GM21576 (cell line): Measurements from ENCODE around the gene CENPX.

ENCODE experiments used
- ATAC-seq: cut with Tn5 transposase; IDR thresholded peaks from one replicate; pipeline ENCODE4 v1.9.1; 2021; ENCODE audit warnings: mild to moderate bottlenecking, moderate library complexity; ENCODE audit not compliant: unreplicated experiment

Gene CENPX

DNA sequence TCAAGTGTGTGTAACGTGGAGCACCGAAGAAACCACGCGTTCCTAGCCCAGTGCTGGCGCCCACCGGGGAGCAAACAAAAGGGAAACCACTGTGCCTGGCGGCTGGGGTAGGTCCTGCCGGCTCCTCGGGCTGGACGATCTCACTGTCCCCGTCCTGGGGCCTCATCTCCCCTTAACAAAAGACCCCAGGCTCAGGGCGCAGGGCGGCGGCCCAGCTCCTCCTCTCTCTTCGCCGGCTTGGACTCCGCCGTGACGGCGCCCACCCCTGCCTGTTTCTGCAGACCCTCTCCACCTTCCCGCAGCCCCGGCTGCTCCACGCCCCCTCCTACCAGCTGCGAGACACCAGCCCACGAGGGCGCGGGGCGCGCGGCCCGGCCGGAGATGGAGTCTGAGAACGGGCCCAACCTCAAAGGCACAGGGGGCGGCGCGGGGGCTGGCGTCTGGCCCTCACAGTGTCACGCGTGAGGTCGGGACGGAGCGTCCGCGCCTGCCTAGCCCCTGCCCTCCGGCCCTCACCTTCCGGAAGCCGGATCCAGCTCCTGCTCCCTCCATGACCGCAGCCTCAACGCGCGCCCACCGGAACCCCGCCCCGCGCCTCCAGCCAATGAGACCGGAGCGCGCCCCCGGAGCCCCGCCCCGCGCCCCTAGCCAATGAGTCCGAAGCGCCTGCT lies at the start of gene CENPX:
Gene CENPX, minus strand, starts transcription at position 569 of the 671 bp plus-strand sequence. Its CDS starts 17 bp downstream, at position 552.
- ATAC-seq, result no peak

DNA sequence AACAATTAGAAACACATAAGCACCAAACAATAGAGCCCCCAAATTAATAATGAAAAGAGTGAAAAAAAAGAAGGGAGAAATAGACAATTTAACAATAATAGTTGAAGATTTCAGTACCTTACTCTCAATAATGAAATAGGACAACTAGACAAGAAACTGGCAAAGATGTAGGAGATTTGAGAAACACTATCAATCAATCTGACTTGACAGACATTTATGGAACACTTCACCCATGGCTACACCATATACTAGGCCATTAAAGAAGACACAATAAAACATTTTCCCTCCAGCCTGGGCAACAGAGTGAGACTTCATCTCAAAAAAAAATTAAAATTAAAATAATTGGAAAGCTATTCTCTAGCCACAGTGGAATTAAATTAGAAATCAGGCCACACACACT lies 47.9 kb upstream of the CENPX start:
- no peak for ATAC-seq

DNA sequence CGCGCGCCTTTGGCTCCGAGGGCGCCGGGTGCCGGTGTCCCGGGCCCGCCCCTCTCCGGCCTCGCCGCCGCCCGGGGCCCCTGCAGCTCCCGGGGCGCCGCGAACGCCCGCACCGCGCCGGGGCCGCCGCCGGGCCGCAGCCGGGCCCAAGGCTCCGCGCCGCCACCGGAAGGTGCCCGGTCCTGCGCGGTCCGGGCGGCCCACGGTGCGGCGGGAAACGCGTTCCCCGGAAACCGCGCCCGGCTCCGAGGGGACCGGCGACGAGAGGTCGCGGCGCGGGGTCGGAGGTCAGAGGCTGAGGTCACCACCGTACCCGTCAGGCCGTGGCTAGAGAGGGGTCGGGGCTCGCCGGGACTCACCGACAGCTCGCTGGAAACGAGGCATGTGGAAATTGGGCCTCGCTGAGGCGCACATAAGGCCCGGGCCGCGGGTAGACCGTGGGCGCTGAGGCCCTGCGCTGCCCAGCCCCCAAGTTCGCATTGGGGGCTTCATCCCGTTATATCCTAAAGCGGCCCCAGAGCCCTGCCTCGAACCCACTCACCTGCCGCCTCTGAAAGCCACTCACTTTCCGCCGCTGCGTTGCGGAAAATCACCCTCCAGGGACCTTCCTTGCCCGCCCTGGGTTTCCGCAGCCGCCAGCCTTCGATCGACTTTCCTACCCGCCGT lies 43.1 kb upstream of the CENPX start, which contains the start of gene DUS1L:
Gene DUS1L, minus strand, starts transcription at position 167 of the 666 bp plus-strand sequence. CDS start 745 bp downstream, outside the sequence.
- ATAC-seq, result peak; percentile 61

DNA sequence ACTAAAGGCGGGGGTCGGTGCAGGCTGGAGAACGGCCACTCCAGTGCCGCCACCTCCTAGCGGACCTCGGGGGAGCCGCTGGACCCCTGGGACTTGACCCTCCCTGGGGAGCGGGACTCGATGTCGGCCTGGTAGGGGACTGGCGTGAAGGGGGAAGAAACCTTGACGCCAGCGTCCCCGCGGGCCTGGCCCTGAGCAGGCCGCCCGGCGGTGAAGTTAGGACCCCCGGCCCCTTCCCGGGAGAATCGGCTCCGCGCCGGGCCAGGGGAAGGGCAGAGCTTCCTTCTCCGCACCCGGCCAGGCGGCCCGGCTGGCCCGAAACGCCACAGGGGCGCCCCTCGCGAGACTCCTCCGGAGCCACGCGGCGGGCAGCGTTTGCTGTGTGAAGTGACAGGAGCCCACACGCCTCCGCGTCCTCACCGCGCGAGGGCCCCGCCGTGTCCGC lies 42.5 kb upstream of the CENPX start:
- ATAC-seq, result no peak

- ATAC-seq, result no peak
These were observed 41.9 kb upstream of the CENPX start for GRCh38 chr17:82064433-82065192.

GRCh38 chr17:82063424-82064415 lies 41.0 kb upstream of the CENPX start:
- ATAC-seq, result no peak

- ATAC-seq, result no peak
These were observed 40.3 kb upstream of the CENPX start for GRCh38 chr17:82062984-82063368.

DNA sequence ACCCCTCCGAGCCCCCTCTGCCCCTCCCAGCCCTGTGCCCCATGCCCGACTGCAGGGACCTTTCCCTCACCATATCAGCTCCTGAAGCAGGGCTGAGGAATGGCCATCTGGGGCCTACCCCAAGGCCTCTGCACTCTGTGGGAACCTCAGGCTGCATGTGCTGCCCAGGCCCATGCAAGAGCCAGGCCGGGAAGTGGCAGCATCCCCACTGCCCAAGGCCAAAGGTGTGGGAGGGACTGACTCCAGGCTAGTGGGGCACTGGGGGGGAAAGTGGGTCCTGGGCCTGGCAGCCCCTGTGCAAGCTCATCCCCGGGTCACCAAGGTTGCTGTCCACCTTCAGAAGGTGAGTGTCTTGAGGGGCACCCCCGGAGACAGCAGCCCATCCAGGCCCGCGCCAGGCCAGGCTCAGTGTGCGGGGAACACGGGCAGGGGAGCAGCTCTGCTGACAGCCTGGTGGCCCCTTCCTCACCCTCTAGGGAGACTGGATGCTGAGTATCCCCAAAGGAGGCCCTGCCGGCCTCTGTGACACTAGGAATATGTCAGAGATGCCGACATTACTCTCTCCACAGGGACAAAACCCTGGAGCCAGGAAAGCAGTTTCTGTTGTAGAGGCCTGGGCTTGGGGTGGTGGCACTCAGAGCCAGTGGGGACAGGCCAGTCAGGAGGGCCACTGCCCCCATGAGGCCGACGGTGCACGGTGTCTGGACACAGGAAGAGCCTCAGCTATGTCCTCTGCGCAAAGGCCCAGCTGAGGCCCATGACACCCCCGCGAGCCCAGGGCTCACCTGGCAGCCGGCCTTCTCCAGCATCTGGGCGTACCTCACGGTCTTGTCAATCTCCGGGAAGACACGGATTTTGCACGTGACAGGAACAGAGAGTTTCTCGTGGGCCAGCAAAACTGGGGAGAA lies 39.7 kb upstream of the CENPX start:
- ATAC-seq, result no peak

GRCh38 chr17:82061047-82061925 lies 38.6 kb upstream of the CENPX start:
- no peak for ATAC-seq

GRCh38 chr17:82060614-82061013 lies 37.9 kb upstream of the CENPX start:
- no peak for ATAC-seq

DNA sequence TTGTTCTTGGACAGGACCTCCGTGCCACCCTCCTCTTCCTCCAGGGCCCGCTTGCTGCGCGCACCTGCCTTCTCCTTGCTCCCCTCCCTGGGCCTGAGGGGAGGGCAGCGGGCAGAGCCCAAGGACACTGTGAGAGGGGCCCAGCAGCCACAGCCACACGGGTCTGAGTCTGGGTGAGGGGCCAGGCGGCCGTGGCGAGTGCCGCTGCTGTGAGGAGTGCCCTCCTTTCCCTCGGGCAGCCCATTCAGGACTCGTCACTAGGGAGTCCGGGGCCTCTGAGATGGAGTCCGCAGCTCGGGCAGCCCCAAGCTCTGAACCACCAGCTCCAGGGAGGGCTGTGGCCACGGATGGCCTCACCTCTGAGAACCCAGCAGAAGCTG lies 37.3 kb upstream of the CENPX start:
- no peak for ATAC-seq

DNA sequence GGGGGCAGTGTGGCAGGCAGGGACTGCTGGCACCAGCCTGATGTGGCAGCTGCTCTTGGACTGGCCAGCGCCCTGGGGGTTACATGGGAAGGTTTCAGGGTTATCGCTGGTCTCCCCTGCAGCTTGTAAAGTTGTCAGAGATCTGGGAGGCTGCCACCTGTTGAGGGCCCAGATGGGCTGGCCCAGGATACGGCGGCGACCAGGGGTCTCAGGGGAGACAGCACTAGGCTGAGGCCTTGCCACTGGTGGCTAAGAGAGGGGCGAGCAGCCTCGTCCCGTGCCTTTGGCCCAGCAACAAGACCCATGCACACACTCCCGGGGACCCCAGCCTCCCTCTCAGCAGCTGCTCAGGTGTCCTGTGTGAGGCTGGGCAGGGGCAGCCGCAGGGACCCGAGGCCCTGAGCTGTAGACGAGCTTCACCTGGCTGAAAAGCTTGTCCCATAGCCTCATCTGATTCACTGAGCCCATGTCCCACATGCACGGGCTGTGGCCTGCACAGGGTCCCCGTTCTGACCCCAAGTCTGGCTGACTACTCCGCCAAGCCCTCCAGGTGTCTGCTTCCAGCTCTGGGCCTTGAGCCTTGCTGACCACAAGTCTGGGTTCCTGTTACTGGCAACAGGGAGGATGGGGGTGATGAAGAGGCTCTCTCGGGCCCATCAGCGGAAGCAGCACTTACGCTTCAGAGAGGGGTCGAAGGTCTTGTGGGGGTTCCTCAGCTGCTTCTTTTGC lies 36.8 kb upstream of the CENPX start:
- ATAC-seq, result no peak

- no peak for ATAC-seq
These were observed 36.2 kb upstream of the CENPX start for GRCh38 chr17:82058855-82059249.

- ATAC-seq, result no peak
These were observed 35.7 kb upstream of the CENPX start for GRCh38 chr17:82058230-82058854.

DNA sequence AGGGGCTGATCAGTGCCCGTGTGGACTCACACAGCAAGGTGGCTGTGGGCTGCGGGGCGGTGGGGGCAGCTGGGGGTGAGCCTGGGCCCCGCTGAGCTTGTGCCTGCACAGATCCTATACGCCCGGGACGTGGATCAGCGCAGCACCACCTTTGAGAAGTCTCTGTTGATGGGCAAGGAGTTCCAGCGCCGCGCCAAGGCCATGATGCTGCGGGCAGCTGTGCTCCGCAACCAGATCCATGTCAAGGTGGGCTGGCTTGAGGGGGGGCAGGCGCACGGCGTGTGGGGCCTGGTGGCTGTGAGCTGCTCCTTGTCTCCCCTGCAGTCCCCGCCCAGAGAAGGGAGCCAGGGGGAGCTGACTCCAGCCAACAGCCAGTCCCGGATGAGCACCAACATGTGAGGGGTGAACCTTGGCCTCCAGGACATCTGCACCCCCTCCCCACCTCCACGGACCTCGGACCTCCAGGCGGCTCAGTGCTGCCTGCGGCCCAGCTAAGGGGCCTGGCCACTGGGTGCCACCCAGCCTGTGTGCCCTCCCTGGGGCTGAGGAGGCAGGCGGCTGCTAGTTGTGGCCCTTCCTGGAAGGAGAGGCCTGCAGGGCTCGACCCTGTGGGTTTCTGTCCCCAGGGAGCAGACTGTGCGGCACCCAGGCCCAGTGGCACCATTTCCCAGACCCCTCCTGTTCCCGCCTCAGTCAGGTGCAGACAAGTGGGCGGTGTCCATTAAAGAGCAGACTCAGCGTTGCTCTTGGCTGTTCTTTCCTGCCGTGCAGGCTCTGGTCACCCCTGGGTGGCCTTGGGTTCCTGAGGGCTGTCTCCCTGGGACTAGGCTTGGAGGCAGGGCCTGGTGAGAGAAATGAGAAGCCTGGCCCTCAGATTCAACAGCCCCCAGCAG lies 34.3 kb upstream of the CENPX start:
- no peak for ATAC-seq

GRCh38 chr17:82055965-82056728 lies 33.5 kb upstream of the CENPX start:
- no peak for ATAC-seq
